ENCODE measurements around the gene LRRTM4. TPM values are rescaled to one million over a fixed set of nuclear protein-coding genes. Genes with fewer than 3 reads are reported as not detected.

LRRTM4 gene
- total and polyA plus RNA-seq, 2 experiments from 2014 or later = 4.5 to 15.4 TPM

GRCh38 chr2:77017355-77017745, 504.8 kb downstream of the LRRTM4 start (continued):
- TF ChIP-seq ZNF331 (CRISPR knock-in tag; IDR thresholded peaks at IDR 0.05; ENCODE audit: low read depth) (no peak), JUNB (IDR thresholded peaks at IDR 0.05; ENCODE audit: unreplicated experiment) (no peak), REST (IDR thresholded peaks at IDR 0.05; ENCODE audit: unreplicated experiment) (no peak), CREB1 (CRISPR knock-in tag; IDR thresholded peaks at IDR 0.05; ENCODE audit: low read depth) (no peak), ETS1 (IDR thresholded peaks at IDR 0.05) (no peak), STAT1 (IDR thresholded peaks at IDR 0.05; ENCODE audit: unreplicated experiment) (no peak), POLR2AphosphoS5 (IDR thresholded peaks at IDR 0.05; ENCODE audit: low read depth) (no peak)

- Mint-ChIP-seq H3K27ac (no peak overlapping the region), H3K4me1 (peaks cover 23% of the 10 kb centered on the region), H3K27me3 (ENCODE audit: insufficient read depth, low read depth, poor library complexity) (no peaks in the 10 kb centered on the region), H3K4me3 (no peak overlapping the region), H3K9me3 (peaks cover under 1% of the 10 kb centered on the region; the same call in 2 of the 3 replicates), H3K36me3 (ENCODE audit: low read depth) (peaks cover 1% of the 10 kb centered on the region)
- no peaks in the 10 kb centered on the region for H3F3A ChIP-seq (replicated peaks; ENCODE audit: low read depth)
- no peaks in the 10 kb centered on the region for H3K27me3 ChIP-seq (ENCODE audit: insufficient read depth)
- DNase-seq (ENCODE audit: low spot score) (no peak), ATAC-seq (no peak)
- H2AFZ ChIP-seq = no peak overlapping the region
- no peak overlapping the region for H3K4me3 ChIP-seq
- no peak overlapping the region for H3K4me2 ChIP-seq
- H3K79me2 ChIP-seq (replicated peaks; ENCODE audit: insufficient read depth) = no peaks in the 10 kb centered on the region
- H4K20me1 ChIP-seq (replicated peaks; ENCODE audit: insufficient read depth) = no peaks in the 10 kb centered on the region
- H3K4me1 ChIP-seq (ENCODE audit: insufficient read depth) = peaks cover 21% of the 10 kb centered on the region; the same call in 1 of the 2 replicates
- H3K27ac ChIP-seq (ENCODE audit: low read depth) = no peak overlapping the region
- H3K36me3 ChIP-seq (ENCODE audit: insufficient read depth) = no peaks in the 10 kb centered on the region
- no peaks in the 10 kb centered on the region for H3K9me2 ChIP-seq (ENCODE audit: insufficient read depth)
- no peak for TF ChIP-seq REST (IDR thresholded peaks at IDR 0.05; ENCODE audit: unreplicated experiment)
- no peak for TF ChIP-seq ZNF462 (CRISPR knock-in tag; IDR thresholded peaks at IDR 0.05)
Measured at GRCh38 chr2:77016443-77017354, 505.5 kb downstream of the LRRTM4 start.
